HCT116 (cell line): ENCODE results near the gene PNRC1. TPM values are rescaled to one million over a fixed set of nuclear protein-coding genes. Genes with fewer than 3 reads are reported as not detected.
A peak's percentile ranks its signal among the peaks of the same experiment; 100 is the strongest.

ENCODE experiments used
- ATAC-seq: fragments of 200-7000 bp; cut with Tn5 transposase; 2 replicates; pipeline ENCODE4 v1.9.1; 2020; ENCODE audit warnings: mild to moderate bottlenecking, moderate library complexity
- BruUV-seq: library from RNA; stranded (reverse); fragments of 400-500 nt; replicated peaks from 2 replicates; lab custom pipeline; 2021; lab: Mats Ljungman, UMichigan
- CTCF ChIA-PET: fragments of 300-600 bp; sonication (Branson Sonifier 250); formaldehyde crosslinking; loops from one replicate; lab custom pipeline; 2021; ENCODE audit warnings: antibody characterized with exemption; lab: Charles Lee
- POLR2A ChIA-PET: fragments of 300-600, 350-600 bp; sonication (Branson Sonifier 250); formaldehyde crosslinking; loops from one replicate; lab custom pipeline; 2021; ENCODE audit warnings: antibody characterized with exemption; lab: Charles Lee
- RAD21 ChIA-PET, 2 experiments: fragments of 300-600 bp; sonication (Branson Sonifier 250); formaldehyde crosslinking; loops; one replicate each; lab custom pipeline; 2023; ENCODE audit warnings: low total read pairs in 2 of 2; ENCODE audit not compliant: uncharacterized antibody in 2 of 2, unreplicated experiment in 2 of 2, low non-redundant PET in 1 of 2; lab: Charles Lee
- DNase-seq: peaks from one replicate; pipeline ENCODE4 v3.0.0-alpha.2; 2010; ENCODE audit warnings: low read depth, low spot score
- H2AFZ ChIP-seq: fragments of 200-600 bp; shearing (Covaris generic), sonication (generic); 2 replicates; pipeline ENCODE4 v1.6.1; 2017; ENCODE audit warnings: low read depth, mixed run types, mixed read lengths, antibody characterized with exemption, low read length; ENCODE audit not compliant: poor library complexity, severe bottlenecking
- H3K27ac ChIP-seq: 2 replicates; pipeline ENCODE4 v1.5.1; 2012; ENCODE audit warnings: low read depth, low read length
- H3K27me3 ChIP-seq: fragments of 200-600 bp; sonication (generic); 2 replicates; pipeline ENCODE4 v1.6.1; 2016; ENCODE audit warnings: mixed run types, low read length, mixed read lengths; ENCODE audit not compliant: insufficient read depth
- H3K36me3 ChIP-seq, 2 experiments: fragments of 200-500 bp in 1 of 2; fragments of 200-600 bp in 1 of 2; sonication (Bioruptor generic) in 1 of 2; sonication (generic) in 1 of 2; 2 replicates each; pipeline versions ENCODE4 v1.5.1 to v1.6.1; 2014 to 2016; ENCODE audit warnings: low read length in 2 of 2, inconsistent platforms in 1 of 2, mixed read lengths in 1 of 2, mixed run types in 1 of 2; ENCODE audit not compliant: insufficient read depth in 2 of 2, control insufficient read depth in 1 of 2
- H3K4me1 ChIP-seq, 2 experiments: fragments of 200-600 bp in 1 of 2; sonication (generic) in 1 of 2; 2 replicates each; pipeline versions ENCODE4 v1.5.1 to v1.6.1; 2012 to 2017; ENCODE audit warnings: low read length in 2 of 2, inconsistent platforms in 1 of 2, mild to moderate bottlenecking in 1 of 2, mixed read lengths in 1 of 2, mixed run types in 1 of 2, moderate library complexity in 1 of 2; ENCODE audit not compliant: insufficient read depth in 2 of 2, control insufficient read depth in 1 of 2
- H3K4me2 ChIP-seq: fragments of 200-600 bp; sonication (generic); 2 replicates; pipeline ENCODE4 v1.6.1; 2017; ENCODE audit warnings: mixed run types, low read length, mixed read lengths
- H3K4me3 ChIP-seq, 2 experiments: fragments of 200-600 bp in 1 of 2; sonication (generic) in 1 of 2; replicated peaks in 1 of 2; 2 replicates each; pipeline ENCODE4 v1.5.1; 2011 to 2016; ENCODE audit warnings: low read length in 2 of 2, control low read depth in 1 of 2, low read depth in 1 of 2, mild to moderate bottlenecking in 1 of 2, mixed read lengths in 1 of 2, mixed run types in 1 of 2
- H3K79me2 ChIP-seq: fragments of 200-600 bp; sonication (generic); 2 replicates; pipeline ENCODE4 v1.6.1; 2017; ENCODE audit warnings: mild to moderate bottlenecking, mixed run types, low read length, moderate library complexity, mixed read lengths; ENCODE audit not compliant: insufficient read depth
- H3K9ac ChIP-seq: fragments of 200-600 bp; sonication (generic); 2 replicates; pipeline ENCODE4 v1.6.1; 2016; ENCODE audit warnings: low read length, mixed read lengths
- H3K9me2 ChIP-seq: fragments of 200-600 bp; sonication (generic), shearing (Covaris generic); 2 replicates; pipeline ENCODE4 v1.6.1; 2017; ENCODE audit warnings: mixed run types, mild to moderate bottlenecking, moderate library complexity; ENCODE audit not compliant: insufficient read depth
- H3K9me3 ChIP-seq, 2 experiments: fragments of 200-500 bp in 1 of 2; fragments of 200-600 bp in 1 of 2; sonication (Bioruptor generic) in 1 of 2; sonication (generic) in 1 of 2; 2 replicates each; pipeline ENCODE4 v1.6.1; 2014 to 2017; ENCODE audit warnings: low read length in 2 of 2, mixed read lengths in 2 of 2, inconsistent platforms in 1 of 2, low read depth in 1 of 2, mild to moderate bottlenecking in 1 of 2, mixed run types in 1 of 2, moderate library complexity in 1 of 2; ENCODE audit not compliant: control insufficient read depth in 1 of 2, insufficient read depth in 1 of 2
- H4K20me1 ChIP-seq: fragments of 200-600 bp; sonication (generic), shearing (Covaris generic); 2 replicates; pipeline ENCODE4 v1.6.1; 2017; ENCODE audit warnings: mixed run types, mild to moderate bottlenecking, moderate library complexity; ENCODE audit not compliant: insufficient read depth
- CEBPB ChIP-seq: IDR thresholded peaks from 2 replicates; pipeline ENCODE4 v1.6.1; 2012; ENCODE audit warnings: low read depth
- RAD21 ChIP-seq: IDR thresholded peaks from 2 replicates; pipeline ENCODE4 v1.6.1; 2012; ENCODE audit warnings: low read depth, mild to moderate bottlenecking
- intact Hi-C: fragments of 100-400 bp; cut with micrococcal nuclease; formaldehyde crosslinking; loops from 2 replicates; pipeline ENCODE4 v1.10.0; 2022
- total RNA-seq: library from RNA; stranded (reverse); gene quantifications from one replicate; pipeline ENCODE4 v1.2.1, GENCODE V29; 2021; ENCODE audit not compliant: unreplicated experiment
- TF ChIP-seq, protein P1 (sequence below), 3 experiments: fragments of 200-600 bp in 1 of 3; sonication (generic) in 1 of 3; IDR thresholded peaks in 2 of 3; conservative IDR thresholded peaks in 1 of 3; 2 replicates each; pipeline ENCODE4 v1.5.1; 2012 to 2017; ENCODE audit warnings: low read depth in 2 of 3, low read length in 2 of 3, antibody characterized with exemption in 1 of 3, borderline replicate concordance in 1 of 3, control low read depth in 1 of 3, mild to moderate bottlenecking in 1 of 3, mixed read lengths in 1 of 3, mixed run types in 1 of 3, moderate library complexity in 1 of 3; ENCODE audit not compliant: insufficient read depth in 1 of 3
- TF ChIP-seq, protein P2 (sequence below): IDR thresholded peaks from 2 replicates; pipeline ENCODE4 v1.6.1; 2012

Gene PNRC1
- total RNA-seq, 1 experiment from 2014 or later, result 66.8 TPM

DNA sequence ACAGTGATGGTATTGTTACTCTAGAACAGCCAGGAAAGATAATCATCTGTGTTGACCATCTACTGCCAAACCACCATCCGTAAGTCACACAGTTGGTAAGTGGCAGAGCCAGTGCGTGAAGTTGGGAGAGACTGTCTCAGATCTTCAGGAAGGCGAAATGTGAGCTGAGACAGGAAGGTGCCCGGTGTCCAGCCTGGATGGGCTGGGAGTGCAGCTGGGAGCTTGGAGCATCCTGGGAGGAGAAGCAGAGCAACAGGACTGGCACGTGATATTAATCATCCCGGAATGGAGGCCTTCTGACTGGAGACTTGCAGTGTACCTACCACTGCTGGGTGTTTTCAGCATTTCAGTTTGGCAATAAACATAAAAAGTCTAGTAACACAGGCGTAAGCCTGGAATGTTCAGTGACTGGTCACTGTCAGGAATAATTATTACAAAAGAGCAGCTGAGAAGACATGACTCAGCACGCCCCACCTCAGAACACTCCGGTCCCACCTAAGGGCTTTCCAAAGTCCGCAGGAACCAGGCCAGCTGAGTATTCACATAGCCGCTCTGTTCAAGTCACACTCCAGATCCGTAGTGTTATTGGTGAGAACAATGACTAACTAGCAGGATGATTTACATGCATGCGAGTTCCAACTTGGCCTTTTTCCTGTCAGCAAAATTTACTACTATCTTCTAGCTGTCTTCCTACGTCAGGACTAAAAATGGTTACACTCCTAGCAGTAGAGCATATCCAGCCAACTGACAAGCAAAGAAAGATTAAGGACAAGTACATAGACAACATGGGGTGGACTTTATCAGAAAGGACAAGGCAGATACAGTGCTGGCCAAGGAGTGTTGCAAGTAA lies 45.1 kb upstream of the PNRC1 start:
- Histone ChIP-seq H3K27ac (no peak overlapping the region), H3K9me3 (peaks cover 0 to 5% of the 10 kb centered on the region in 2 experiments; a peak in 2 of 4 replicates), H3K4me2 (no peak overlapping the region), H3K9ac (no peak overlapping the region), H3K36me3 (no peaks in the 10 kb centered on the region), H3K4me3 (no peak overlapping the region), H3K27me3 (no peaks in the 10 kb centered on the region), H3K79me2 (no peaks in the 10 kb centered on the region), H4K20me1 (no peaks in the 10 kb centered on the region), H3K4me1 (no peaks in the 10 kb centered on the region), H2AFZ (no peak overlapping the region), H3K9me2 (no peaks in the 10 kb centered on the region)
- TF ChIP-seq RAD21 (no peak), CEBPB (0 out of 2 replicates have a peak, but pooled peaks have one; percentile 15)
- ATAC-seq (no peak), DNase-seq (no peak)
- POLR2A ChIA-PET, result no interaction called here
- intact Hi-C loops, result no loop called here
- no TSS peak for BruUV-seq
- RAD21 ChIA-PET, result no interaction called here
- CTCF ChIA-PET, result no interaction called here

DNA sequence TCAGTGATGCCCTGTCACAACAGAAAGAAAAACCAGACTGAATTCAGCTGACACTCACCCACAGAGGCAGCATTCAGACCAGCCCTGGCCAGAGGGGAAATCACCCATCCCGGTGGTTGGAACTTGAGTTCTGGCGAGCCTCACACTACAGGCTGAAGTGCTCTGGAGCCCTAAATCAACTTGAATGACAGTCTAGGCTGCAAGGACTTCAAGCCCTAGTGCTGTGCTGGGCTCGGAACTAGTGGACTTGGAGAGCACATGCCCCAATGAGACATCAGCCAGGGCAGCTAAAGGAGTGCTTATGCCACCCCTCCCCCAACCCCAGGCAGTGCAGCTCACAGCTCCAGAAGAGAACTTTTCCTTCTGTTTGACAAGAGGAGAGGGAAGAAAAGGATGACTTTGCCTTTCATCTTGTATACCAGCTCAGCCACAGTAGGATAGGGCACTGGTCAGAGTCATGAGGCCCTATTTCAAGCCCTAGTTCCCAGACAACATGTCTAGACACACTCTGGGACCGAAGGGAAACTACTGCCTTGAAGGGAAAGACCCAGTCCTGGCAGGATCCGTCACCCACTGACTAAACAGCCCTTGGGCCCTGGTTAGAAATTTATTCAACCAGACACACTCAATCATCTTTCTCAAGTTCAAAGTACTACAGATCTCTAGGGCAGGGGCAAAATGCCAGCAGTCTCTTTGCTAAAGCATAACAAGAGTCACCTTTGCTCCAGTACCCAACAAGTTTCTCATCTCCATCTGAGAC lies 43.2 kb upstream of the PNRC1 start:
- BruUV-seq, result no TSS peak

More for the DNA sequence above, 43.2 kb upstream of the PNRC1 start:
- no peaks in the 10 kb centered on the region for H3K4me1 ChIP-seq
- H3K4me2 ChIP-seq, result no peak overlapping the region
- H3K9me2 ChIP-seq, result no peaks in the 10 kb centered on the region
- no peak for ATAC-seq
- H2AFZ ChIP-seq, result no peak overlapping the region
- no peaks in the 10 kb centered on the region for H3K79me2 ChIP-seq
- no peak overlapping the region for H3K4me3 ChIP-seq
- TF ChIP-seq, protein P1, sequence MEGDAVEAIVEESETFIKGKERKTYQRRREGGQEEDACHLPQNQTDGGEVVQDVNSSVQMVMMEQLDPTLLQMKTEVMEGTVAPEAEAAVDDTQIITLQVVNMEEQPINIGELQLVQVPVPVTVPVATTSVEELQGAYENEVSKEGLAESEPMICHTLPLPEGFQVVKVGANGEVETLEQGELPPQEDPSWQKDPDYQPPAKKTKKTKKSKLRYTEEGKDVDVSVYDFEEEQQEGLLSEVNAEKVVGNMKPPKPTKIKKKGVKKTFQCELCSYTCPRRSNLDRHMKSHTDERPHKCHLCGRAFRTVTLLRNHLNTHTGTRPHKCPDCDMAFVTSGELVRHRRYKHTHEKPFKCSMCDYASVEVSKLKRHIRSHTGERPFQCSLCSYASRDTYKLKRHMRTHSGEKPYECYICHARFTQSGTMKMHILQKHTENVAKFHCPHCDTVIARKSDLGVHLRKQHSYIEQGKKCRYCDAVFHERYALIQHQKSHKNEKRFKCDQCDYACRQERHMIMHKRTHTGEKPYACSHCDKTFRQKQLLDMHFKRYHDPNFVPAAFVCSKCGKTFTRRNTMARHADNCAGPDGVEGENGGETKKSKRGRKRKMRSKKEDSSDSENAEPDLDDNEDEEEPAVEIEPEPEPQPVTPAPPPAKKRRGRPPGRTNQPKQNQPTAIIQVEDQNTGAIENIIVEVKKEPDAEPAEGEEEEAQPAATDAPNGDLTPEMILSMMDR (IDR thresholded peaks at IDR 0.05 in 2 of 3, conservative IDR thresholded peaks at IDR 0.05 in 1 of 3; ENCODE audit: borderline replicate concordance in 1 of 3, insufficient read depth in 1 of 3, low read depth in 2 of 3, low read length in 2 of 3), result no peak
- TF ChIP-seq, protein P2, sequence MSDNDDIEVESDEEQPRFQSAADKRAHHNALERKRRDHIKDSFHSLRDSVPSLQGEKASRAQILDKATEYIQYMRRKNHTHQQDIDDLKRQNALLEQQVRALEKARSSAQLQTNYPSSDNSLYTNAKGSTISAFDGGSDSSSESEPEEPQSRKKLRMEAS, result no peak
- TF ChIP-seq, all 23 proteins: peak for 0
- Histone ChIP-seq H3K36me3 (no peaks in the 10 kb centered on the region), H3K9me3 (peaks cover 0 to 5% of the 10 kb centered on the region in 2 experiments; a peak in 2 of 4 replicates), H3K27me3 (no peaks in the 10 kb centered on the region), H4K20me1 (no peaks in the 10 kb centered on the region), H3K9ac (no peak overlapping the region), H3K27ac (no peak overlapping the region)
- ChIA-PET CTCF (no interaction called here), POLR2A (no interaction called here), RAD21 (no interaction called here)
- intact Hi-C loops, result no loop called here
- DNase-seq, result no peak
